HG03159 (cell line): ENCODE results near the gene TEPSIN.

Source experiments
- ATAC-seq: cut with Tn5 transposase; IDR thresholded peaks from one replicate; pipeline ENCODE4 v1.9.1; 2021; ENCODE audit warnings: mild to moderate bottlenecking, moderate library complexity; ENCODE audit not compliant: unreplicated experiment

The TEPSIN gene

DNA sequence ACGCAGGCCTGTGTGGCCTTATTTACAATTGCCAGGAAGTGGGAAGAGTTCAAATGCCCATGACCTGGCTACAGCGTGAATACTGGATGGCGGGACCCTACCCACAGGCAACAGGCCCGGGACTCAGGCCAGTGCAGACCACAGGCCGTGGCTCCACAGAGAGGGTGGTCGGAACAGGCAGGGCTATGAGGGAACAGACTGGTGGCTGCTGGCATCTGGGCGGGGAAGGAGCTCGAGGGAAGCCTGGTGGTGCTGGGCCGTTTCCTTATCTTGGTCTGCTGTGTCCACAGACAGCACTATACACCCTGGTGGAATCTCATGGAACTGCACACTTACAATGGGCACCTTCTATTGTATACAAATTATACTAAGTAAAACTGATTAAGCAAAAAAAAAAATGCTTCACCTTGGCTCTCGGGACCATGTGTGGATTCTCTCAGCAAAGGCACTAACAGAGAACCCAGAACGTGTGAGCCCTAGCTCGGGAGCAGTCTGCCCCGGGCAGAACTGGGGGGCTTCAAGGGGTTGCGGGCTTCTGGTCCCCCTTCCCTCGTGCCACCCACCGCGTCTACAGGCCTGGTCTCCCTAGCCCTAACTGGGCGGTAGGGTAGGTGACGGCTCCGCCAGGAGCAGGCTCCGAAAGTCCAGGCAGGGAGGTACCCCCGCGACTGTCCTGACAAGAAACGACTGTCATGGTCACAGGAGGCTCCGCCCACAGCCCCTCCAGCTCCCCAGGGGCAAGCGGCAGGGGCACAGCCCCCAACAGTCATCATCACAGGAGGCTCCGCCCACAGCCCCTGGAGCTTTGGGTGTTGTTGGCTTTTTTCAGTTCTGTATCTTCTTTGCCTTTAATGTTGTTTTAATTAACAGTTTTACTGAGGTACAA is 37.9 kb downstream of the TEPSIN start:
- ATAC-seq: no peak

DNA sequence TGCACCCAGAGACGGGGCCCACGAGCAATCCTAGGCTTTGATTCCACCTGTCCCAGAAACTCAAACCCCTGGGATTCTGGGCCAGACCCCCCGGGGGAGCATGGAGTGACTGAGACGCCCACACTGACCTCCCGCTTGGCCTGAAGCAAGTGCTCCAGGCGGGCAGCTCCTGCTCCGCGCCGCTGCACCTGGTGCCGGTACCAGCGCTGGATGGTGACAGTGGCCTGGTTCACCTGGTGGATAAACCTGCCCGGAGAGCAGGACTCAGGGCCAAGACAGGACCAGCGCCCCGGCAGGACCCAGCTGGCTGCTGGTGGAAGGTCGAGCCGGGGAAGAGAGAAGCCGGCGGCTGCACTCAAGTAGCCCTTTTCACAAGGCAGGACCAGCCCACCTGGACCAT is 38.7 kb downstream of the TEPSIN start:
- ATAC-seq: no peak

DNA sequence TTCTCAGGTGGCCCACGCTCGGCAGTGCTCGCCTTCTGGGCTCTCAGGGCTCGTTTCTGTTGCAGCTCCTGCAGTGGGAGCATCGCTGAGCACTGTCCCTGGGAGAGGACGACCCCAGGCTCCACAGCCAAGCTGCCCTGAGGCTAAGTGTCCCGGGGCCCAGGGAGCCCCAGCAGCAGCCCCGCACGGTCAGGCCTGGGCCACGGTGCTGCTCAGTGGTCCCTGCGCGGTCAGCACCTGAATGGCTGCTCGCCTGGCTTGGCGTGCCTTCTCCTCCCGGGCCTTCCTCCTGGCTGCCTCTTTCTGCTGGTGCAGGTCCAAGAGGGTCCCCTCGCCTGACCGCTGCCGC is 39.4 kb downstream of the TEPSIN start:
- ATAC-seq: no peak

DNA sequence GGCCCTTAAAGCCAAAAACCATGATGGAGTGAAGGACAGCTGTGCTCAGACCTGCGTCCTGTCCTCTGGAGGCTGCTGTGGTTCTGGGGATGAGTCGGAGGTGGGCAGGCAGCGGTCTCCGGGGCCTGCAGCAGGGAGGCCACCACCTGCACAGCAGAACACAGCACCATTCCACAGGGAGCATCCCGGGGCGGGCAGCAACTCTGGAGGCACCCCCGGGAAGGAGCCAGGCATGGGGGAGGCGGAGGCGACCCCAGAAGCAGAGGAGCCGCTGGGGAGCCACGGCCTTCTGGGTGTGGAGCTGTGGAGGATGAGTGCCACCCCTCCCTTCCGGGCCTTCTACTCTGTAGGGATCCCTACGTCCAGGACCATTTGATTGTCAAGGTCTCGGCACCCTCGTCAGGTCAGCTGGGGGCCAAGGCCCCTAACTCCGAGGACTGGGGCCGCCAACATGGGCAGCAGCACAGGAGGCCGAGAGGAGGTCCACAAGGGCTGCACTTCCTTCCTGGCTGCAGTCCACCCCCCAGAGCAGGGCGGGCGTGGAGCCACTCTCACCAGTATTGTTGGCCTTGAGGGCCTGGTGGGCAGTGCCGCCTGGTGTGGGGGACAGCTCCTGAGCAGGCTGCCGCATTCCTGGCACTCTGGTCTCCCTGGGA is 39.9 kb downstream of the TEPSIN start:
- no peak for ATAC-seq

DNA sequence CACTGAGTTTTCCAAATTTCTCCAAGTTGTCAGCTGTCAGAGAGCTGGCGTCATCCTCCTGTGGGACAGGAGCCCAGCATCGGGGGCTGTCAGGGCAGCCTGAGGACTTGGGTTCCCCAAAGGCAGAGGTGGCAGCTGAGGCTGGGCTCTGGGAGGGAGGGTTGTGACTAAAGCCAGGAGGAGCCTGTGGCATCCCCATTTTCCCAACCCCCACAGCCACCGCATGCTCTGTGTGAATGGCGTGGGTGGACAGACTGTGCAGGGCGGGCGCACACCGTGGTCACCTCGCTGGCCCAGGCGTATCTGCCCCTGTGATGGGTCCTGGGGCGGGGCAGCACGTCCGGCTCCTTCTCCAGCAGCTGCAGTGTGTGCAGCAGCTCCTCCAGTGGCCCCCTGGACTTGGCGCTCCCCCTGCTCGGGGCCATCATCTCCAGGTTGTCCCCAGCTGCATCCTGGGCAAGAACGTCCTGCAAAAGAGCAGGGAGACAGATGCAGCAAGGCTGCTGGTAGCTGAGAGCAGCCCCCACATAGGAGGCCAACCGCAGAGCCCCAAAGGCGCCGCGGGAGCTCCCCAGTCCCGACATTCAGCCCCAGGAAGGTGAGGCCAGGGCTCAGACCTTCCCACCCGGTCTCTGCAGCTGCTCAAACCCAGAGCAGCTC is 40.9 kb downstream of the TEPSIN start:
- no peak for ATAC-seq

DNA sequence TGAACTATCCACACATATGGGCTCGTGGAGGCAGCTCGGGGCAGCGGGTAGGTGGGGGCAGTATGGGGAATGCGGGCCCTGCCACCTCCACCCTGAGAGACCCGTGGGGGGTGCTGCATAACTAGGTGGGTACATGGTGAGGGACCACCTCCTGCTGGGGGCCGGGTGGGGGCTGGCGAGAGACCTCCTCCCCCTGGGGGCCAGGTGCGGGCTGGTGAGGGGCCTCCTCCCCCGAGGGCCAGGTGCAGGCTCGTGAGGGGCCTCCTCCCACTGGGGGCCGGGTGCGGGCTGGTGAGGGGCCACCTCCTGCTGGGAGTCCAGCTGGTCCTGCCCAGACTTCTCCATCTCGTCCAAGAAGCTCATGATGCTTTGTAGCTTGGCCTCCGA is 41.5 kb downstream of the TEPSIN start:
- no peak for ATAC-seq

DNA sequence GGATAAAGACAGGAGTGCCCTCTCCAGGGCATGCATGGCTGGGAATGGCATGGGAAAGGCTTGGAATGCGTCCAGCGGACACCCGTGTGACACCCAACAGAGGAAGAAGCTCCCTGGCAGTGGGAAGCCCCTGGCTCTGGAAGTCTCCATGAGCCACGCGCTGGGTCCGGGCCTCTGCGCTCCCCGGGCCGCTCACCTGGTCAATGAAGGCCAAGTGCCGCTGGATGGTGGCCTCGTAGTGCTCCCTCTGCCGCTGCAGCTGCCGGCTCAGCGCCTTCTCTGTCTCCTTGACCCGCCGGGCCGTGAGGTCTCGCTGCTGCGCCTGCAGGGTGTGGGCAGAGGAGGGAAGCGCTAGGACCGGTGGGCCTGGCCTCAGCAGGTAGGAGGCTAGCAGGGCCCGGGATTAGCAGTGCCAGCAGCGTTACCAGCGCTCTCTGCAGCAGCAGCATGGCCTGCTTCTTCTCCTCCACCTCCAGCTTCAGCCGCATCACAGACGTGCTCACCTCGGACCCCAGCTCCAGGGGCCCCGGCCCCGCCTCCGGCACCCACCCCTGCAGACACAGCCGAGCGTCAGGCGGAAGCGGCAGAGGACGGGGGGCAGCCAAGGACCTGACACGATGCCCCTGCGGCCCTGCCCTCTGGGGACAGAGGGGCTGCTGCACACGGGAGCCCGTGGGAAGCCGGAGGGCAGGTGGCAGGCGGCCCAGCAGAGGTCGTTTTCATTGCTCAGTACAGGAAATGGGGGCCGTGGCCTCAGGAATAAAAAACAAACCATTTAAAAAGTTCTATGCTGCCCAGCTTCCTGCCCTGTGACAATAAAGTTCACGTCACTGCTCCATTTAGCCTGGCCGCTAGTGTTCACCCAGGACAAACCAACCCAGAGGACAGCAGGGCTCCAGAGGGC is 42.1 kb downstream of the TEPSIN start:
- ATAC-seq: no peak

DNA sequence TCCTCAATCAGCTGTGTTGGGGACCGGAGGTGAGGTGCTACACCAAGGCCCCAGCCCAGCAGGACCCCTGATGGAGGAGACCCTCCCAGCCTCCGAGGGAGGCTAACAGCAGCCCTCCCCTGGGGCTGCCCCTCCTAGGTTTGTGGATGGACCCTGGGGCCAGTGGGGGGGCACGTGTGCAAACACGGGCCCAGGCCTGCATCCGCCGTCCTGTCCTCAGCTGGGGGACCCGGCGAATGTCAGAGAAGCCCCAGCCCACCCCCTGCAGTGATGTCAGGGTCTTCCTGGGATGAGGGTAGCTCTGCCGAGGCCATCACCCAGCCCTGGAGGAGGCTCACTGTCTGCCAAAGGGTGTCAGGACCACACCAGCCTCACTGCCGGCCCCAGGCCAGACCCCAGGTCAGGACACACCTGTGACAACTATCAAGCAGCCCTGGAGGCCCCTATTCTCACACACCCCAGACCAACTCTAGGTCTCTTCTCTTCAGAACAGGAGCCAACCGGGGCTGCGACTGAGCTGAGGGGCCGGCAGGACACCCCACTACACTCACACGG is 42.8 kb downstream of the TEPSIN start:
- no peak for ATAC-seq

DNA sequence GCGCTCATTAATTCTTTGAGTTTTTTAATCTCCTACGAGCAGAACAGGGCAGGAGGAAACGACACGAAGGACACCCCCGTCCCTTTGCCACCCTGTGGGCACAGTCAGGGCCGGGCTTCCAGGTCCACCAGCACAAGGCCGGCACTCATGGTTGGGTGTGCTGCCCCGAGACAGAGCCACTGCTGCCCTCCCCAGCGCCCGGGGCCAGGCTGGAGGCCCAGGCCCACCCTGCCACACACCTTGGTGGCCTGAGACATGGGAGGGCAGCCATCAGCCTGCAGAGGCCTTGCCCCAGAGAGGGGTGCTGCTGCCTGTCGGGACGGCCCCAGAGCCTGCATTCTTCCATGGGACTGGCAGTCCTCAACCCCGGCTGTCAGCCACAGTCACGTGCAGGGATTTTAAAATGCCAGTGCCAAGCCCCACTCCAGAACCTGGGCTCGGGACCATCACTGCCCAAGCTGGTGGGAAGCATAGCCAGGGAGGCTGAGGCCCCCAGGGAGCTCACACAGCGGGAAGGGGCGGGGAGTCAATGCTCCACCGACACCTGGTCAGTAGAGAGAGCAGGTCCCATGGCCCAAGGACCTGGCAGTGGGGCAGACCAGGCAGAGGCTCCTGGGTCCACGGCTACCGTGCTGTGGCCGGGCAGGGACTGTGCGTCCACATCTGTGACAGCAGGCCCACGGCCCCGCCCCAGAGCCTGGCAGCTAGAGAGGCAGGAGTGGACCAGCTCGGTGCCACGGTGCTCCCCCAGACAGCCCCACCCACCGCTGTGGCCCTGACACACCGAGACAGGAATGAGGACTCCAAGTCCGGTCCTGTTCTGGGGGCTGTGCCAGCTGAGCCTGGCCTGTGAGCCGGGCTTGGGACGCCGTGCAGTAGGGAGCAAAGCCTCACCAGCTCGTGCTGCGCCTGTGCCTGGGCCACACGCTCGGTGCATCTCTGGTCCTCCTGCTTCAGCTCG is 43.6 kb downstream of the TEPSIN start:
- no peak for ATAC-seq

DNA sequence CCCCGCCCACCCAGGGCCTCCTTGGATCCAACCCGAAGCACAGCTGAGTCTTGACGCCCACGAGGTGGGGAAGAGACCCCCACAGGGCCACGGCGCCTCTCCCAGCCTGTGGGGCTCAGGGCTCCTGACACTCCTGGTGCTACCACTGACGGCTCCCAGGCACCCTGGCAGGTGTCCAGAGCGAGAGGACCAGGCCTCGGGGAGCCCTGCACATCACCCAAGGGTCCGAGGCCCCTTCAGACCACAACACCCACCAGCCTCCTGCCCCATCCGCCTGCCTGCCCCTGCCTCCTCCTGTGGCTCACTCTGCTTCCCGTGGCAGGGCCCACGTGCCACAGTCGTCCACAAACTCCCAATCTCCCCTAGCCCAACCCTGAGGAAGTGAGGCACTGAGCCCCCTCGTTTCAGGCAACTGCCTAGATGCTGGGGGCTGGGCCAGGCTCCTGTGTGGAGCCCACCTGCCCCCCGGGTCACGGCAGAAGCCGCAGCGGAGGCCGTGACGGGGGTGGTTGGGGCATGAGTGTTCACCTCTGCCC is 44.6 kb downstream of the TEPSIN start:
- no peak for ATAC-seq

DNA sequence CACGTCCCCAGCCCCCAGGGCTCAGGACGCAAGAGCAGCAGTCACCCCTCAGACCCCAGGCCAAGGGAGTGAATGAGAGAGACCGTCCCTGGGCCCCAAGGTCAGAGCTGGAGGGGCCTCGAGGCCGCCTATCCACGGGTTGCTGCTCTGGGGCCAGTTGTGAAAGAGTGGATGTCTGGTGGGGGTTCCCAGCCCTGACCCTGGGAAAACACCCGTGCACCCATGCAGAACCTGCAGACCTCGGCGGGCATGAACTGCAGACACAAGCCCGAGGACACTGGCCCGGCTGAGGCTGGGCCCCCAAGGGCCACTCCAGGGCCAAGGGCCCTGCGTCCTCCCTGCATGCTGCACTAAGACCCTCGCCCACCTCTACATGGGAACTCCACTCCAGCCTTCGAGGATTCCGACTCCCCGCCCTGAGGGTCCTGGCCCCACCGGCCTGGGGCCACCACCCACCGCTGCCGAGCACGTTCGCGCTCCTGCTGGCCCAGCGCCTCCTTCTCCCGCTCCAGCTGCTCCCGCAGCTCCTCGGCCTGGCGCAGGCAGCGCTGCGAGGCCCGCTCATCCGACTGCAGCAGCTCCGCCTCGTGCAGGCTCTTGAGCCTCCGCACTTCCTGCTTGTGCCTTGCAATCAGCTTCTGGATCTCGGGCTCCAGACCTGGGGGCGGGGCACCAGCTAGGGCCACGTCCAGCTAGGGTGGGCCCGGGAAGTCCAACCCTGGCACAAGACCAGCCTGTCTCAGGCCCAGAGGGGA is 45.2 kb downstream of the TEPSIN start:
- no peak for ATAC-seq

DNA sequence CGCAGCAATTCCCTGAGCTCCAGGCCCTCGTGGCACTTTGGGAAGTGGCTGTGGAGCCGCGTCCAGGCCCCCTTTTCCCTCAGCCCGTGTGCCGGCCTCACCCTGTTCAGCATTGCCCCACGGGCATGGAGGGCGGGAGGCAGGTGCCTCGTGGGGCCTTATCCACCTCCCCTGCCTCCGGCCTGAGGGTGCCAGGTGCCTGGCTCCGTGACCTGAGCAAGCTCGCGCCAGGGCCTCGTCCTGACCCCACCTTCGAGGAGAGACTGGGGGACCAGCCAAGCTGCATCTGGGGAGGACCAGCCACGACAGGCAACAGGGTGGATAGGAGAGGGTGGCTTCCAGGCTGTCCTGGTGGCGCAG is 45.8 kb downstream of the TEPSIN start:
- no peak for ATAC-seq

DNA sequence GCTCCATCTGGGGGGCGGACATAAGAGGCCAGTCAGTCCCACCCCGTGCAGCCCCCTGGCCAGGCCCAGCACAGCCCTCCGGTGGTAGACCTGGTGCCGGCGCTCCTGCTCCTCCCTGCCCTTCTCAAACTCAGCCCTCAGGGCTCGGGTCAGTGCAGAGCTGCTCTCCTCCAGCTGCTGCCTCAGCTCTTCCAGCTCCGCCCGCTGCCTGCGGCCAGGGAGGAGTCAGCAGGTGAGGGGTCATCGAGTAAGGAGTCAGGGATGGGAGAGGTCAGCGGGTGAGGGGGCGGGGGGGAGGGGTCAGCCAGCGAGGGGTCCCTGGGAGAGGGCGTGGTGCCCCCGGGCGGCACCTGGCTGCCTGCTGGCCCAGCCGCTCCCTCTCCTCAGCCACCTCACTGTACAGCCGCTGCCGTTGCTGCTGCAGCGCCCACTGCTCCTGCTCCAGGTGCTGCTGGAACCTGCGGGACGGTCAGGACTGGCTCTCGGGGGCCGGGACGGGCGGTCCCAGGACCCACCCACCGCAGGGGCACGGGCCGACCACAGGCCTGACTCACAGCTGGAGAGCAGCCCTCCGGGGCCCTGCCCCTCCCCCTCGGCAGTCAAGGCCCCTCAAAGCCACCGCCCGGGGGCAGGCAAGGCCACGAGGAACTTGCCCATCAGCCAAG is 46.3 kb downstream of the TEPSIN start:
- ATAC-seq: no peak

DNA sequence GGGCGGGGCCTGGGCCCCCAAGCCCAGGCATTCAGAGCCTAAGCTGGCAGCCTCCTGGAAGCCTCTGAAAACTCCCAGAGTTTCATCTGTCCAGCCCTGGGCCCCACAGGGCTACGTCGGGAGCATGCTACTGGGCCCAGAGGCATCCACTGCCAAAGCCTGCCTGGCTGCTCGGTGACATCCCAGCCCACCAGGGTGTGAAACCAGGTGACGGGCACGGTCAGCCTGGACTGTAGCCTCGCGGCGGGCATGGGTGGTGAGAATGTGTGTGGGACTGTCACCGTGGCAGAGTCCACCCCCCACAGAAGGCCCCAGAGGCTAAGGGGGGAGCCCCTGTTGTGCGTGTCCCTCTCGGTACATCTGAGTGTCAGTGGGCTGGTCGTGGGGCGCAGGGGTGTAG is 47.2 kb downstream of the TEPSIN start:
- no peak for ATAC-seq

DNA sequence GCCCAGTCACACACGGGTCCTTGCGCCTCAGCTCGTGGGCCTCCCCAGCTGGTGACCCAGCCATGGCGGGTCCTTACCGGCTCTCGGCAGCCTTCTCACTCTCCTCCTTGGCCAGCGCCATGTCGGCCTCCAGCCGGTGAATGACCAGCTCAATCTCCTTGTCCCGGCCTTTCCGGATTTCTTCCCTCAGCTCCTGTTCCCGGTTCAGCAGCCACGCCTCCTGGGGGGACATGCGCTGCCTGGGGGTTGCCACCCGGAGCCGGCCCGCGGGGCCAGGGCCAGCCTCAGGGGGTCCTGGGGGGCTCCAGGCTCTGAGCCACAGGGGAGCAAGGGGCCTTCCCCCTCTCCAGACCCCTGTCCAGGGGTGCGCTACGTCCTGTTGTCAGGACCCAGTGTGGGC is 47.7 kb downstream of the TEPSIN start:
- no peak for ATAC-seq

DNA sequence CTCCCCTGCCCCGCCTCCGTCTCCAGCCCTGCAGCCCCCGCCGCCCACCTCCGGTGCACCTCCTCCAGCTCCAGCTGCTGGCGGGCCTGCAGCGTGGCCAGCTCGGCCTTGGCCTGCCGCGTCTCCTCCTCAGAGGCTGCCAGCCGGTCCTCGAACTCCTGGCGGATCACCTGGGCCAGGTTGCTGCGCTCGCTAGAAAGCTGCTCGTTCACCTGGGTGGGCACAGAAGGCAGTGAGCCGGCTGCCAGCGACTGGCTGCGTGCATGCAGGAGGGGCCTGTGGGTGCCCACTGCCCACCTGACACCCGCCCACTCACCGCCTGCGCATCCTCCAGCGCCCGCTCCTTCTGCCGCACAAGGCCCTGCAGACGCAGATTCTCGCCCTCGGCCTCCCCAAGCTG is 48.3 kb downstream of the TEPSIN start:
- ATAC-seq: no peak

DNA sequence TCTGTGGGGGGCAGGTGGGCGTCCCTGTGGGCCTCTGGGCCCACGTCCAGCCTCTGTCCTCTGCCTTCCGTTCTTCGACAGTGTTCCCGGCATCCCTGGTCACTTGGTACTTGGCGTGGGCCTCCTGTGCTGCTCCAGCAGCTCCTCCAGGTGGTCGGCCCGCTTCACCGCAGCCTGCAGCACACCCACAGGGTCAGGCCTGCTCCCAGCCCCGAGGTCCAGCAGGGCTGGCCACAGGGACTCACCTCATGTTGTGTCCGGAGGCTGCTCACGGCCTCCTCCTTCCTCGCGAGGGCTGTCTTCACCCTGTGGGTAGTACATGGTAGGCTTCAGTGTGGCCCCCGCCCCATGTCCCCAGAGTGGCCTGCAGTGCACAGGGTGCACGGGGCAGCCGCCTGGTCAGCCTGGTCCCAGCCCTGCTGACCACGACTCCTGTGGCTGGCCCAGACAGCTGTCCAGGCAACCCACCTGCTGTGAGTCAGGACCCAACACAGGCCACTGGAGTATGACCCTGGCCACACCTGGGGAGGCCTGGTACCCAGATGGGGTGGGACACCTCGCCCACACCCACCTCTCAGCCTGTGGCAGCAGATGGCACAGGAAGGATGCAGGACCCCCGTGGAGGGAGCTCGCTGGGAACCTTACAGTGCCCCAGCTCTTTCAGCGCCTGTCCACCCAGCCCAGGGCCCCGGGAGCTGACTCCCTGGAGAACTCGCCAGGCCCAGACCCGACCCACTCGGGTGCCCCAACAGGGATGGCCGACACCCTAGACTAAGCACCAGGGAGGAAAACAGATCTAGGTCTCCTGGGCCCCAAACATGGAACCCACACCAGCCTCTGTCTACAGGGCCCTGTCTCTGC is 49.0 kb downstream of the TEPSIN start:
- no peak for ATAC-seq
